HUDEP-2 (cell line): ENCODE results near the gene STAT4.

Experiments
- DNase-seq, 76 experiments: peaks; one replicate each; lab custom pipeline; 2025; ENCODE audit not compliant: unreplicated experiment in 76 of 76; lab: John Stamatoyannopoulos, UW

Gene STAT4

DNA sequence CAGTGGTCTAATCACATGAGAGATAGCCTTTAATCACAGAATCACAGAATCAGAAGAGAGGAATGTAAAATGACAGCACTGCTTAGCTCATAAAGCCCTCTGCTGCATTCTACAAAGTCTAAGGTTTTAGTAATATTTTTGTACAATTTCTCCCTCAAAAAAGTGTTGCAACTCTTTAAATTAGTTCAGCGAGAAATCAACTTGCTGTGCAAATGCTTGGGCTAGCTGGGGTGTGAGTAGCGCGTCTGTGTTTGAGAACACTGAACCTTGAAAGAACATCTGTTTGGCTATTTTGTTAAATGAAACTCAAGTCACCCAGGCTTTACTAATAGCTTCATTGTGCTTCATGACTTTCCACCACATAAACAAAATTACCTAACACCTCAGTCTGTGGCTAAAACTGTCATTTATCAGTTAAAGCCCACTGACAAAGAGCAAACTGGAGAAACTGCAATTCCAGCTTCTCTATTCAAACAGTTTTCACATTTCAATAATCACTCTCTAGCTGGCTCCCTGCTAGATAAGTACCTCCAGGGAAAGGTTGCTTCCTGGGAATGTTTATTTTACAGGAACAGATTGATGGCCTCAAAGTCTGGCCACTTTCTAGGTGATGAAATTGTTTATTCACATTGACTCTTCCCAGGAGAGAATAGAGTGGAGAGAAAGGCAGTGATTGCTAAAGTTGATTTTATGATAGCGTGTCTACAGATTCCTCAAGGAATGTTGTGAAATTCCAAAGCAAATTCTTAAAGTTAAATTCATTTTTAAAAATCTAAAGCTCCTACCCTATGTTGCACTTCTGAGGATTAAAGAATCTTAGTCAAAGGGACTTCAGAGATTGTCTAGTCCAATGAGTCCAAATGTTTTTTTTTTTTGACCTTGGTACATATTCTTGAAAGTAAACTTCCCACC lies 100.8 kb downstream of the STAT4 start:
- no peak for DNase-seq

DNA sequence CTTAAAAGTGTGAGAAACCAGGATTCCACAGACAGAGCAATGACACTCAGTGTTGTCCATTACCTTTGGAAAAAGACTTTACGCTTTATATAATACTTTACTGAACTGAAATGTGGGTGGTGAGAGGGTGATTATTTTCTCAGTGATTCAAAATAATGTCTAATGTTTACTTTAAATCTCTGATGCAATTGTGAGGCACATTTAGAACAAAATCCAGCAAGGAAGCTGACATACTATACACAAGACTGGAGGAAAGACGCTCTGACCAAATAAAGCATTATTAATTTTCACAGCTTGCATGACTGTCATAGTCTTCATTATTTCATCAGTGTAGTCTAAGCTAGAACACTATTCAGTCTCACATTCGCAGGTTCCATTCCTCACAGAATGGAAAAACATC lies 102.7 kb downstream of the STAT4 start:
- DNase-seq: no peak

DNA sequence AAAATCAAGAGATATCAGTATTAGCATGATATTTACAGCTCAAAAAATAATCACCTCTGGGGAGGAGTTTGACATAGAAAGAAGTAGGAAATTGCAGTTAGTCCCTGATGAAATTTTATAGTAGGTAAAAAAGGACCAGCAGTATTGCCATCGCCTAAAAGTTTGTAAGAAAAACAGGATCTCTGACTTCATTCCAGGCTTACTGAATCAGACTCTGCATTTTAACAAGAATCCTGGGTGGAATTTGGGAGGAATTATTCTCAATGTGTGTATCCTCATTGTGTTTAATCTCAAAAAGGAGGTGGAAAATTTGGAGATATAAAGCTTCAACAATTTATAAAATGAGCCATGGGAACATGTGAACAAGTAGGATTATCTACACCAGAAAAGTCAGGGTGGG lies 105.7 kb downstream of the STAT4 start:
- DNase-seq: no peak

DNA sequence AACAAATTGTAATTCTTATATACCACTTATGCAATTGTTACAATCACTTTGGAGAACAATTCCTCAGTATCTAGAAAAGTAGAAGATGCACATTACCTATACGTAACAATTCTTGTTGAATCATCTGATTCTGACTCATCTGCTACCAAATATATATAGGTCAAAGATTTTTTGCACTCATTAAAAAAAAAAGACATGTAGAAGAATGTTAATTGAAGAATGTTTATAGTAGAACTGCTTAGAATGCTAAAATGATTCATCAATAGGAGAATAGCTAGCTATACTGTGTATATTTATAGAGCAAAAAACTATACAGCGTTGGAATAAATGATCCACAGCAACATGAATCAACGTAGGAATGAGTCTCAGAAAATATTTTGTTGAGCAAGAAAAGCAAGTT lies 107.4 kb downstream of the STAT4 start:
- DNase-seq: no peak

DNA sequence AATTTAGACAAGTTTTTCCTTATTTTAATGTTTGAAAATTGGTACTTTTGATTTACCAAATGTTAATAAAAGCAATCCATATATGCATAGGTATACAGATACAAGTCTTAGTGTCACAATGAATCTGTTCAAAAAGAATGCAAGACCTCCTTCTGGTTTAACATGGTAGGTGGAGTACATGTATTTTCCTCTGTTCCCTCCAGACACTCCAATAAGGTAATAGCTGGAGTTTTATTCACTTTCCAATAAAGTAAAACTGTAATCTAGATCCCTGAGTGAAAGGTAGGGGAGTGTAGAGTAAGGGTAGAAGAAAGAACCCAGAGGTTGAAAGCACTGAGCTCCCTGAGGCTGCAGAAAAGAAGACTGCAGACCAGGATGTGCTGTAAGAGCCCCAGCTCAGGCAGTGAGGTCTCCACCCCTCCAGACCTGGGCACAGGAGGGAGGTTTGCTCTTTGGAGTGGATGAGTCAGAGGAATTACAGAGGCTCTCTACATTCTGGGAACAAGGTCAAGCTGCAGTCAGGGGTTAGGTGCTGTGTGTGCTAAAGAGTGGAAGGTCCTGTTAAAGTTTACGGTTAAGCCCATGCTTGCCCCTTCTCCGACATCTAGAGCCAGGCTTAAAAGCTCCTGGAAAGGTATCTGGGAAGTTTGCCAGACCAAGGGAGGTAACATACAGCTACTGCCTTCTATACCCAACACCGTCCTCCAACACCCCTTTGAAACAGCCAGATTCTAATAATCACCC lies 109.2 kb downstream of the STAT4 start:
- no peak for DNase-seq

DNA sequence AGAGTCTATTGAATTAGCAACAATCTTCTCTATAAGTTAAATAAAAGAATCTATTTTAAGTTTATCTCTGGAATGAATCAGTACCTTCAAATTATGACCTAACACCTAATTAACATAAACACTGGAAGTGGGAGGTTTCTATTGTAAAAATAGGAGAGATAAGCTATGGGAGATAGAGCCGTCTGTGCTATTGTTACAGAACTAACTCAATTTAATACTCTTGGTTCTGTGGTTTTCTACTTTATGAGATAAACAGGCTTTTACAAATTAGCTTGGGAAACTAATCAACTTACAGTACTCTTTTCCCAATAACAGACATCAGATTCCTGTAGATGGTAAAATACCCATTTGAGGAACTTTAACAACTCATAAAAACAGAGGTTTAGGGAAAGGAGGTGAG lies 111.2 kb downstream of the STAT4 start:
- DNase-seq: no peak

DNA sequence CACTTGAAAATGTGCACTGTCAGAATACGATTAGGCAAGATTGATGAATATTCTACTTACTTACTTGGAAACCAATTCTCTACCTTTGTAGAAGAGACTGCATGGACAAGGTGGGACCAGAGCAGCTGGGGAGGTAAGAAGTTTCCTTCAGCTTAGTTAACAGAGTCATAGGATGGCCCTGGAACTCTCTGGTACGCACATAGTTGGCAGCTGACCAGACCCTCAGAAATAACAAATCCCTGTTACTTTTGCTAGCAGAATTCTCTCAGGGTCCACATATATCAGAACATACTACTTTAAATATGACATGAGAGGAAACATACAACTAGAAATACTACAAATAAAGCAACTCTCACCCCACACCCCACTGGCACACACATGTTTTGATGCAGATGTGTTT lies 112.1 kb downstream of the STAT4 start:
- DNase-seq: no peak

DNA sequence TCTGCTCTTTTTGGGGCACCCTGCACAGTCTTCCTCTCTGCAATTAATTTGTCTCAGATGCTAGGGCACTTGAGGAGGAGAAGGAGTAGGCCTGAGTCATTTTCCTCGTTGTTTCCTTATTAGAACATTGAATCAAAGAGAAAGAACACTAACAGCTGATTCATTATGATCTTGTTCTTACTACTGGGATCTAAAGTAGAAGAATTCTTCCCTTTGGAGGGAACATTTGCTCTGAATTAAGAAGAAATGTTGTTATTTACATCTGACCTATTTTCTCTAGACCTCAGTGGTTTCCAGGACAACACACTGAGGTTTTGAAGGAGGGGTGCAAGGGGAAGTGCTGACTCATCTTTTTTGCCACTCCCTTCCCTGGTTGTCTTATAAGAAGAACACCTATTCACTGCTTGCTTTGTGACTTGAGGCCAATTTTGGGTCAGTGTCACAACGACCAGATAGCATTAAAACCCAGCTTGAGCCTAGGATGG lies 112.5 kb downstream of the STAT4 start:
- no peak for DNase-seq

DNA sequence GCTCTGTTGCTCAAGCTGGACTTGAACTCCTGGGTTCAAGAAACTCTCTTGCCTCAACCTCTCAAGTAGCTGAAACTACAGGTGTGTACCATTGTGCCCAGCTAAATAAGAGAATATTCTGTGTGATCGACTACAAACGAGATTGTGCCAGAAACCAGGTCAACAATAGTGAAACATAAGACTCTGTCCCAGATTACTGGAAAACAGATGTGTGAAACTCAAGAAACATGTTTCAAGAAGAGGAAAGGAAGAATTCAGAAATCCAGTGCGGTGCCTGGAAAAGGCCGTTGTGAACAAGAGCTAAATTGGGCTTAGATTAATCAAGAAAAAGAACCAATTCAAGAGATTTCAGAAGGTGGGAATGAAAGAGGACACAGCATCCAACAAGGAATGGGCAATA lies 113.4 kb downstream of the STAT4 start:
- DNase-seq: no peak

DNA sequence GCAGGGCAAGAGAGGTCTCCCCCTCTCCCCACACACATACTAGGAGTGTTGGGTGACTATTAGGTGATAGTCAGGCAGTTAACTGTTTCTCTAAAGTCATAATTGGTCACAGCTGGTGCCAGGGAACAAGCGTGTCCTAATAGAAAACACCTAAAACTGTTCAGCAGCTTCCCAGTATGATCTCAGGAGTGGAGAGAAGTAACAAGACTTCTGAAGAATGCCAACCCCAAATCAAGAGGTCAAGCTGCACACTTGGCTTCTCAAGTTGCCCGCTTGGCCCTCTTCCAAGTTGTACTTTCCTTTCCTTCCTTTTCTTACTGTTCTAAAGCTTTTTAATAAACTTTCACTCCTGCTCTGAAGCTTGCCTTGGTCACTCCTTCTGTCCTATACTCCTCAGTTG lies 114.4 kb downstream of the STAT4 start:
- DNase-seq: no peak

DNA sequence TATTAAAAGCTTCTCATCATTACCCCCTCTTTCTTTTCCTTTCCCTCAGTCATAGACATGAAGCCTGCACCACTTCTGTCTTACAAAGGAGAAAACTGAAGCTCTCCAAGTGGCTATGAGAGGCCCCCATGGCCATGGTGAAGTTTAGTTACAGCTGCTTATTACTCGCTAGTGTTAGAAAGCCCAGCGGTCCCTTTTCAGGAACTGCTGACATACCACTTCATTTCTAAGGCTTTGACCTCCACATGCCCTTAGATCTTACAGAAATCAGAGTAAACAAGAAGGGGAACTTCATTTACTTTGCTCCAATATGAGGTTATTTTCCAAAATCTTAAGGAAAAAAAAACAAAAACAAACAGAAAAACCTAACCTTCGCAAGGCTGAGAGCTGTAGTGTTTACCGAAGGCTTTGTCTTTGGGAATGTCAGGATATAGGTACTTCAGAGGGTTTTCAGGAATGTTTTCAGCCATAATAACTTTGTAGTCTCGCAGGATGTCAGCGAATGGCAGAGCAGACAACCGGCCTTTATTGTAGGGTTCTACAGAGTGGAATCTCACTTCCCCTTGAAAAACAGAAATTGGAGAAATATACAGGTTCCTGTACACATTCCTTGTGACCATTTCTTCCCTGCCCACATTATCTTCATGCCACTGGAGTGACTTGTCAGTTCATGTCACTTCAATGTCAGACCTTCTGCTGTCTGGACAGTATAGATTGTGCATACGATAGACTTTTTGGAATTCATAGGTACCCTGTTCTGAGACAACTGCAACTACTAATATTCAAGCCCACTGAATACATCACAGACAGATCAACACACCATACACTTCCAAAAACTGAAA lies 118.0 kb downstream of the STAT4 start:
- DNase-seq: no peak

DNA sequence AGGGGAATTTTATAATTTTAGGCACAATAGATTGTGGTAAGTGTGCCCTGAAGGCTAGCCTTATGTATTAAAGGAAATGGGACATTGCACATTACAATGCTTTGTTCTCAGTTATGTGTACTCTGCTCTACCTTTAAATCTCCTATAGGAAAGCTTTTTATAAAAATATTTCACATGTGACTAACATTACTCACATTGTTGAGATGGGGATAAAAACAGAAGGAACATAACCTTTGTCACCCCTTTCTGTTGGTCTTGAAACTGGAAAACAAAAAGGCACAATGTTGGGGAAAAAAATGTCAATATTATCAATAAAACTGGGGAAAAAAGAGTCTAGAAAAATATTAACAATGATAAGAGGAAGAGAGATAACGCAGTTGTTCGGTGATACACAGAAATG lies 119.5 kb downstream of the STAT4 start:
- no peak for DNase-seq

DNA sequence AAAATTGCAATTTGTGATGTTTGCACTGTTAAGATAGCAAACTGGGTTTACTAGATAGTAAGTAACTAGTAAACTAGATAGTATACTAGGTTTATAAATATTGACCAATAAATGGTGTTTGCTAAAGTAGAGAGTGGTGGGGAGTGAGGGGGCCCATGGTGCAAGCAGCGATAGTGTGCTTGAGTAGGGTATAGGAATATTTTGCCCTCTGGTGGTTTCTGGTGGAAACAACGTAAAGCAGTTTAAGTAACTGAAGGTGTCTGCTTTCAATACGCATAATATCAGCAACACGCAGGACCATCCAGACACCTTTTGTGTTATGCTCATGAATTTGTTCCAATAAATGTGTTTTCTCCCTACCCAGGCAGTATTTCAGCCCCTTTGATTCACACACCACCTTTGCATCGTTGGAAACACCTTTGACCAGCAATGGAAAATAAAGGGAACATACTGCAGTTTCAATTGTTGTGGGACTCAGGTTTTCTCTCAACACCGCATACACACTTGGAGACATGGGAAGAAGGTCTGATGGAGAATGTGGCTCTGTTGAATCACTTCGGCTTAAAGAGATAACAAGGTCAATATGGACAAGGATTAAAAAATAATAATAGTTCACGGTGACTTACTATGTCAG lies 120.2 kb downstream of the STAT4 start:
- DNase-seq: peak in 23 of 76 experiments; percentile 2 to 54 (median 21)

DNA sequence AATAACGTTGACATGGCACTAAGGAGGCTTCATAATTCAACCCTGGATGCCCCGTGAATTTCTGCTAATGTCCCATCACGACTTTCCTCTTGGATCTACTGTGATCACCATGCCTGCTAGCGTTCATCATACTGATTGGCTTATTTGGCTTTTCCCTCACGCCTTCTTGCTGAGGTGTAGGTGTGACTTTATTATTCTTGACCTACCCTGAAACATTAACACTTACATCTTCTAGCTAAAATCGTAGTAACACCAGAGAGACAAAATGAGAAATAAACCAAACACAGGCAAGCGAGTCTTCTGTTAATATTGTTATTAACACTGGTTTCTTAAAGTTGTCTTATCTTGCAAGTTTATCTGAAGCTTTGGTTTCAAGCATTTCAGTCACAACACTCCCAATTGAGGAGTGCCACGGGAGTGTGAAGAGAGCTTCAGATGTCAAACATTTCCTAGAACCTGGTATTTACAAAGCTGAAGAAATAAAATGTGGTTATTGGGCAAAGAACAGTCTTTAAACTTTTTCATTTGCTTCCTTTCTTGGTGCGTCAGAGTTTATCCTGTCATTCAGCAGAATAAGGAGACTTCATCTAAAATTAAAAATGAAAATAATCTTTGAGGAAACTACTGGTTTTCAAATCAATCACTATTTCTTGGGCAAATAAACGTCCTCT lies 121.4 kb downstream of the STAT4 start:
- DNase-seq: no peak

DNA sequence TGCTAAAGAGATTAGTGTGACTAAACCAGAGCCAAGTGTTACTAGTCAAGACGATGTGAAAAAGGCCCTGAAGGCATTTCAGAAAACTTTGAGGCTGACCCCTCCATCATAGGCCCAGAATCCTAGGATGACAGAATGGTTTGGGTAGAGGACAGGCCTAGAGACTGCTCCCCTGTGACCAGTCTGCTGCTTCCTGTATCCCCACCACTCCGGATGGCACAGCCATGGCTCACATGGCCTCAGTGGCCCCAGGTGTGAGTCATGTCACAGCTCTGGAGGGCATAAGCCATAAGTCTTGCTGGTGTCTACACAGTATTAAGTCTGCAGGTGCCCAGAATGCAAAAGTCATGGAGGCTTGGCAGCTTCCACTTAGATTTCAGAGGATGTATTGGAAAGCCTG lies 124.4 kb downstream of the STAT4 start:
- DNase-seq: no peak

DNA sequence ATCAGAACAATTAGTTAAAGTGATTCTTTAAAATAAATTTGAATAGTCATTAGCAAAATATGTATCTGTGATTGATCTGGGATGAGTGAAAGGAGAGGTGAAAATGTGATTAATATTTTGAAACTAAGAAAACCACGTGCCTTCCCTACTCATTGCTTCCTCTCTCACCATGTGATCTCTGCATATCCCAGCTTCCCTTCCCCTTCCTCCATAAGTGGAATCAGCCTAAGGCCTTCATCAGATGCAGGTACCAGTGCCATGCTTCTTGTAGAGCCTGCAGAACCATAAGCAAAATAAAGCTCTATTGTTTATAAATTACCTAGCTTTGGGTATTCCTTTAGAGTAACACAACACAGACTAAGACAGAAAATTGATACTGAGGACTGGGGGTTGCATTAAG lies 125.7 kb downstream of the STAT4 start:
- no peak for DNase-seq

DNA sequence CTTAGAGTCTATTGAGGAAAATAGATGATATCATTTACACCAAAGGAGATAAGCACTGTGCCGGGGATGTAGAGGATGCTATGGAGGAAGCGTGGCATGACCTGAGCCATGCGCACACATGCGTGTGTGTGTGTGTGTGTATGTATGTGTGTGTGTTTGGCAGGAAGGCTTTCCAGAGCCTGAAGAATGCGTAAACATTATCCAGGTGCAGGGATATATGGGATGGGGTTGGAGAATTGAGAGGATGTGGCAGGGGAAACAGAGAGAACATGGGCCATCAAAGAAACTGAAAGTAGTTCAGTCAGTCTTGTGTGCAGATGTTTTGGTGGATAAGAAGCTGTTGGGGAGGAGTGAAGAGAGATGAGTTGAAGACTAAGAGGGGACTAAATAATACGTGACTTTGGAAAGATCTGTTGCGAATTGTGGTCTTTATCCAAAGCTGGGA lies 127.5 kb downstream of the STAT4 start:
- DNase-seq: peak in 6 of 76 experiments; percentile 5 to 40 (median 20)

DNA sequence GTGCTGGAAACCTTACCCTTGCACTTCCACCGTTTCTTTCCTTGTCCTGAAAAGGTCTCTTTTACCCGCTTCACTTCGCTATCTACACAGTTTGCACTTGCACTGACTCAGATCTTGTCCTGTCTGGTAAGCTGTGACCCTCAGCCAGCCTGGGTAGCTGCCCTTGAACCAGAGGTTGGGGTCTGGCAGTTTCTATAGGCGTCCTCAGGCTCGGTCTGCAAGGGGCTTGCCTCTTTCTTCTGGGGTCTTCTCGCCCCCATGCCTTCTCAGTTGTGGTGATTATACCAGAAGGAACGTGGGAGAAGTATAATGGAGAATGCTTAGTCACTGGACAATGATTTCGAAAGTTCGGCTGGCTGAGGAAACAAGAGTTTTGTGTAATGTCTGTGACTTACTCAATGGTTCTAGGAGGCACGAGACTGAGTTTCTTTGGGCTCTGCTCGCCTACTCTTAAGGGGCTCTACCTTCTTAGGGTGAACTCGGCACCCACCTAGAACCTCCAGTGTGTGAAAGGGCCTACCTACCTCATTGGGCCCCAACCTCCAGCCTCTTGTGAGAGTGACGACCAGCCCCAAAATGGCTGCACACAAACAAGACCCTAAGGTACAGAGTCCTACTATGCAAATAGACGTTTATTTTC lies 129.9 kb downstream of the STAT4 start:
- peak in 16 of 76 experiments; percentile 4 to 68 (median 42) for DNase-seq

DNA sequence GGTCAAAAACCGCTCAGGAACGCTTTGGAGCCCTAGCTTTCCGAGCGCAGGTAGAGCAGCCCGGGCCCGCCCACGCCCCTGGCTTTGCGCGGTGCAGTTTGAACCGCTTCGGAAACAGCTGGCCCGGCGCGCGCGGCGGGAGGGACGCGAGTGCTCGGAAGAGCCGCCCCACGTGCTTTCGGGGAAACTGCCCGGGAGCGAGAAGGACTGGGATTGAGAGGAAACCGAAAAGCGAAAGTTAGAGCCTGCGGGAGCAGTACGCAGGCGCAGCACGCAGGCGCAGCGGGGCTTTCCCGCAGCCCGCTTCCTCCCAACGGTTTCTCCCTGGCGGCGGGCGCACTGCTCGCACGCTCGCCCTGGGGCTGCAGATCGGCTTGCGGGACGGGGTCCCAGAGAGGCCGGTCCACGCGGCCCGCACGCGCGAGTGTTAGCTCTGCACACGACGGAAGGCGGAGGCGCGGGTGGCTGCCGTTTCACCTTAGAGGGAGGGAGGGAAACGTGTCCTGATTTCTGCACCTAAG lies 130.5 kb downstream of the STAT4 start:
- peak in 74 of 76 experiments; percentile 43 to 96 (median 89) for DNase-seq
